ENCODE measurements around the gene CDK14.

The CDK14 gene

DNA sequence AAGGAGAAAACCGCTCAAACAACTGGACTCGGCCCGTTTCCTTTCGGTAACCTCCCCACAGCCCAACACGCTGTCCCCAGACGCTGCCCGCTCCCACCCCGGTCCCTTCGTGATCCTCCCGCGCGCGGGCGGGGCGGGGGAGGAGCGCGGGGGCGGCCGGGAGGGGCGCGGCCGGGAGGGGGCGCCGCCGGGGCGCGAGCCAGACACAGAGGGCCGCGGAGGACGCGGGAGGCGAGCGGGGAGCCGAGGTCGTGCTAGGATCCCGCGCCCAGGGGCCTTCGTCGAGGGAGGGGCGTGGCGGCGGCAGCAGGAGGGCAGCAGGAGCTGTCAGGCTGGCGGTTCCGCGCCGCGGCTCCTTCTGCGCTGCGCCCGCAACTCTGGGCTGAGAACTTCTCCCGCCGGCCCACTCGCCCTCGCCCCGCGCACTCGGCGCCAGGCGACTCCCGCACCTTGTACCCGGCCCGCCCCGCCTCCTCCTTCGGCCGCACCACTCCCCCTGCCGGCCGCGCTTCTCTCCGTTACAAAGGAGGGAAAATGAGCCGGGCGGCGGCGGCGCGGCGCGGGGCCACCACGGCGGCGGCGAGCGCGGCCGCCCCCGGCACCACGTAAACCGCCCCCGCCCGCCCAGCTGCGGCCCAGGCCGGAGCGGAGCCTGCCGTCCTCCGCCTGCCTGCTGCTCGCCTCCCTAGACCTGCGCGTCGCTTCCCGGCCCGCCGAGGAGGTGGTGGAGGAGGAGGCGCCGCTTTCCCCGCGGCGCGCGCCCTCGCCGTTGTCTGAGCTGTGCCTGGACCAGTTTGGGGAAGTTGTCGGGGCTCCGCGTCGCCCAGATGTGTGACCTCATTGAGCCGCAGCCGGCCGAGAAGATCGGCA, at the start of gene CDK14:
TSS of gene CDK14 (plus strand) at position 521 of the 870 bp plus-strand sequence. CDS start at position 828, 307 bp downstream.
- TF ChIP-seq, protein P1, sequence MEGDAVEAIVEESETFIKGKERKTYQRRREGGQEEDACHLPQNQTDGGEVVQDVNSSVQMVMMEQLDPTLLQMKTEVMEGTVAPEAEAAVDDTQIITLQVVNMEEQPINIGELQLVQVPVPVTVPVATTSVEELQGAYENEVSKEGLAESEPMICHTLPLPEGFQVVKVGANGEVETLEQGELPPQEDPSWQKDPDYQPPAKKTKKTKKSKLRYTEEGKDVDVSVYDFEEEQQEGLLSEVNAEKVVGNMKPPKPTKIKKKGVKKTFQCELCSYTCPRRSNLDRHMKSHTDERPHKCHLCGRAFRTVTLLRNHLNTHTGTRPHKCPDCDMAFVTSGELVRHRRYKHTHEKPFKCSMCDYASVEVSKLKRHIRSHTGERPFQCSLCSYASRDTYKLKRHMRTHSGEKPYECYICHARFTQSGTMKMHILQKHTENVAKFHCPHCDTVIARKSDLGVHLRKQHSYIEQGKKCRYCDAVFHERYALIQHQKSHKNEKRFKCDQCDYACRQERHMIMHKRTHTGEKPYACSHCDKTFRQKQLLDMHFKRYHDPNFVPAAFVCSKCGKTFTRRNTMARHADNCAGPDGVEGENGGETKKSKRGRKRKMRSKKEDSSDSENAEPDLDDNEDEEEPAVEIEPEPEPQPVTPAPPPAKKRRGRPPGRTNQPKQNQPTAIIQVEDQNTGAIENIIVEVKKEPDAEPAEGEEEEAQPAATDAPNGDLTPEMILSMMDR (IDR thresholded peaks at IDR 0.05; ENCODE audit: low read depth, low read length) = peak; percentile 2; the same call in 1 of the 2 replicates
- H3K27ac ChIP-seq = peak within 1 kb of the TSS; percentile 83
- no peaks in the 10 kb centered on the region for H3K27me3 ChIP-seq (ENCODE audit: insufficient read depth, low read depth, severe bottlenecking)
- H3K9me3 ChIP-seq (ENCODE audit: severe bottlenecking) = no peaks in the 10 kb centered on the region
- no peaks in the 10 kb centered on the region for H3K36me3 ChIP-seq
- peak within 1 kb of the TSS; percentile 91 for H3K4me3 ChIP-seq (ENCODE audit: low read depth, low read length)
- DNase-seq = peak; percentile 84

DNA sequence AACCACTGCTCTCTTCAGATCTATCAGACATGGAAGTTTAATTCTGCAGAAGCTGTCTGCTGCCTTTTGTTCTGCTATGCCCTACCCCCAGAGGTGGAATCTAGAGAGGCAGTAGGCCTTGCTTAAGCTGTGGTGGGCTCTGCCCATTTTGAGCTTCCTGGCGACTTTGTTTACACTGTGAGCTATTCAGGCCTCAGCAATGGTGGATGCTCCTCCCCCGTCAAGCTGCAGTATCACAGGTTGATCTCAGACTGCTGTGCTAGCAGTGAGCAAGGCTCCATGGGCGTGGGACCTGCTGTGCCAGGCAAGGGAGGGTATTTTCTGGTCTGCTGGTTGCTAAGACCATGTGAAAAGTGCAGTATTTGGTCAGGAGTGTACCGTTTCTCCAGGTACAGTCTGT, 45.1 kb upstream of the CDK14 start:
- Histone ChIP-seq H3K36me3 (no peaks in the 10 kb centered on the region), H3K27me3 (ENCODE audit: insufficient read depth, low read depth, severe bottlenecking) (no peaks in the 10 kb centered on the region), H3K9me3 (ENCODE audit: severe bottlenecking) (no peaks in the 10 kb centered on the region), H3K4me3 (ENCODE audit: low read depth, low read length) (no peak overlapping the region), H3K27ac (no peak overlapping the region)
- no peak for DNase-seq
- TF ChIP-seq, protein P1 (IDR thresholded peaks at IDR 0.05; ENCODE audit: low read depth, low read length) = no peak

DNA sequence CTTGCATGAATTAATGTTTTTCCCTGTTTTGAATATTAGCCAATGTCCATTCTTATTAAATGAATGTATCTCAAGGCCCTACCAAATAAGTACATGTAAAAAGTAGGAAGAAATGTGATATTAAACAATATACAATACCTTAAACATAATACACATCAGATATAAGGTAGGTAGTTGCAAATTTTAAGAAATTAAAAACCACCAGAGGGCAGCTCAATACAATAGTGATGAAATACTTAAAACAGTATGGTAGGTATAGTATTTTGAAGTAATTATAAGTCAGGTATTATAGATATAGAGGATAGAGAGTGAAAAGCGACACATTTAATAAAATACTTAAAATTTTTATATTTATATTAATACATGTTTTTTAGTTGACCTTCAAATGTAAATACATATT, 43.6 kb upstream of the CDK14 start:
- DNase-seq = no peak
- no peaks in the 10 kb centered on the region for H3K27me3 ChIP-seq (ENCODE audit: insufficient read depth, low read depth, severe bottlenecking)
- H3K9me3 ChIP-seq (ENCODE audit: severe bottlenecking) = no peaks in the 10 kb centered on the region
- H3K27ac ChIP-seq = no peak overlapping the region
- H3K4me3 ChIP-seq (ENCODE audit: low read depth, low read length) = no peak overlapping the region
- TF ChIP-seq, protein P1 (IDR thresholded peaks at IDR 0.05; ENCODE audit: low read depth, low read length) = no peak
- H3K36me3 ChIP-seq = no peaks in the 10 kb centered on the region

DNA sequence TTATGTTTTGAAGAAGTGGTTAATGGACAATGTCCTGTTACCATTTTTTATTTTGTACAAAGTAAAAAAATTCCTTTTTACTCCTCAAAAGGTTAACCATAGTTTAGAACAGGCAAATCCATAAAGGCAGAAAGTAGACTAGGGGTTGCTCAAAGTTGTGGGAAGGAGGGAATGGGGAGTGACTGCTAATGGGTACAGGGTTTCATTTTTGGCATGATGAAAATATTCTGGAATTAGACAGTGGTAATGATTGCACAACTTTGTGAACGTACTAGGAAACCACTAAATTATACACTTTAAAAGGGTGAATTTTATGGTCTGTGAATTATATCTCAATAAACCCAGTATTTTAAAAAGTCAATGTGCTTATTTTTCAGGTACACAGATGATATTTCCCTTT, 35.4 kb upstream of the CDK14 start:
- TF ChIP-seq, protein P1 (IDR thresholded peaks at IDR 0.05; ENCODE audit: low read depth, low read length) = no peak
- DNase-seq = no peak

DNA sequence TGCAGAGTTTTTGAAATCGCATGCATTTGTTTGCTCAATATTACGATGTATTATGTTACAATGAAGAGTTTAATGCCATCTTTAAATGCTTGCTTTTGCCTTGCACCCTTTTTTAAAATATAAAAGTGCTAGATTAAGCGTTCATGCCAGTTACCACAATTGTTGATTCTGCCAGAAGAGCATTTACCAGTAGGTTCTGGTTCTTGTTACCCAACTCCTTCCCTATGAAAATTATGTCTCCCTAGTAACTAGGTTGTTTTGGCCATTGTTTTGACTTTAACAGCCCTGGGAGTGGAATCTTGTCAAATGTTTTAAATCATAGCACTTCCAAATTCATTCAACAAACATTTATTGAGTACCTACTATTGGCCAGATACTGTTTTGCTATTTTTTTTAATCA, 32.8 kb upstream of the CDK14 start:
- no peaks in the 10 kb centered on the region for H3K9me3 ChIP-seq (ENCODE audit: severe bottlenecking)
- no peak for DNase-seq
- H3K4me3 ChIP-seq (ENCODE audit: low read depth, low read length) = no peak overlapping the region
- no peaks in the 10 kb centered on the region for H3K27me3 ChIP-seq (ENCODE audit: insufficient read depth, low read depth, severe bottlenecking)
- H3K36me3 ChIP-seq = no peaks in the 10 kb centered on the region
- H3K27ac ChIP-seq = no peak overlapping the region
- TF ChIP-seq, protein P1 (IDR thresholded peaks at IDR 0.05; ENCODE audit: low read depth, low read length) = no peak

More for the DNA sequence above, 35.4 kb upstream of the CDK14 start:
- H3K4me3 ChIP-seq (ENCODE audit: low read depth, low read length) = no peak overlapping the region
- H3K36me3 ChIP-seq = no peaks in the 10 kb centered on the region
- no peaks in the 10 kb centered on the region for H3K9me3 ChIP-seq (ENCODE audit: severe bottlenecking)
- H3K27ac ChIP-seq = no peak overlapping the region
- H3K27me3 ChIP-seq (ENCODE audit: insufficient read depth, low read depth, severe bottlenecking) = no peaks in the 10 kb centered on the region
